Measurements from ENCODE around the gene CCDC117.
"Not testable (repeated sequence)": the region's sequence is repeated elsewhere in the genome, so short reads cannot be mapped to it uniquely, and the experiment has no call there.

Gene CCDC117

GRCh38 chr22:28772633-28773460 lies at the start of gene CCDC117:
Gene CCDC117 (plus strand): TSS chr22:28772695. CDS start chr22:28772850, 155 bp downstream.
- DNase-seq (ENCODE audit: extremely low spot score, insufficient read length, low read depth) (peak; percentile 86), FAIRE-seq (peak; percentile 96)

- DNase-seq (ENCODE audit: extremely low spot score, insufficient read length, low read depth): no peak
- no peak for FAIRE-seq
Measured at GRCh38 chr22:28728002-28728401, 44.5 kb upstream of the CCDC117 start.

GRCh38 chr22:28728621-28729313 lies 43.7 kb upstream of the CCDC117 start:
- FAIRE-seq (no peak), DNase-seq (ENCODE audit: extremely low spot score, insufficient read length, low read depth) (no peak)

GRCh38 chr22:28730179-28730578 lies 42.3 kb upstream of the CCDC117 start:
- no peak for DNase-seq (ENCODE audit: extremely low spot score, insufficient read length, low read depth)
- FAIRE-seq: no peak

- no peak for FAIRE-seq
- no peak for DNase-seq (ENCODE audit: extremely low spot score, insufficient read length, low read depth)
Measured at GRCh38 chr22:28734393-28734792, 38.1 kb upstream of the CCDC117 start.

GRCh38 chr22:28736301-28737155 lies 36.0 kb upstream of the CCDC117 start:
- no peak for FAIRE-seq
- DNase-seq (ENCODE audit: extremely low spot score, insufficient read length, low read depth): no peak

GRCh38 chr22:28737701-28738100 lies 34.8 kb upstream of the CCDC117 start:
- no peak for FAIRE-seq
- DNase-seq (ENCODE audit: extremely low spot score, insufficient read length, low read depth): no peak

- not testable (repeated sequence) for FAIRE-seq
Measured at GRCh38 chr22:28738876-28739275, 33.6 kb upstream of the CCDC117 start.

GRCh38 chr22:28741200-28741784 lies 31.2 kb upstream of the CCDC117 start:
- no peak for DNase-seq (ENCODE audit: extremely low spot score, insufficient read length, low read depth)
- no peak for FAIRE-seq

More at GRCh38 chr22:28738876-28739275, 33.6 kb upstream of the CCDC117 start:
- DNase-seq (ENCODE audit: extremely low spot score, insufficient read length, low read depth): not testable (repeated sequence)

- DNase-seq (ENCODE audit: extremely low spot score, insufficient read length, low read depth) (peak; percentile 88), FAIRE-seq (peak; percentile 99)
Measured at GRCh38 chr22:28741785-28742561, 30.5 kb upstream of the CCDC117 start, which contains the start of the genes CHEK2 and HSCB. Gene CHEK2 (minus strand): TSS chr22:28741820. CDS start chr22:28734721, 7,099 bp downstream. Gene HSCB (plus strand): TSS chr22:28742039. CDS start chr22:28742096, 57 bp downstream.

GRCh38 chr22:28742562-28742962 lies 29.9 kb upstream of the CCDC117 start:
- DNase-seq (ENCODE audit: extremely low spot score, insufficient read length, low read depth): no peak
- FAIRE-seq: no peak

GRCh38 chr22:28743852-28744251 lies 28.6 kb upstream of the CCDC117 start:
- no peak for FAIRE-seq

GRCh38 chr22:28750471-28750881 lies 22.0 kb upstream of the CCDC117 start:
- FAIRE-seq (no peak), DNase-seq (ENCODE audit: extremely low spot score, insufficient read length, low read depth) (no peak)

More at GRCh38 chr22:28743852-28744251, 28.6 kb upstream of the CCDC117 start:
- no peak for DNase-seq (ENCODE audit: extremely low spot score, insufficient read length, low read depth)

GRCh38 chr22:28754512-28754911 lies 18.0 kb upstream of the CCDC117 start:
- DNase-seq (ENCODE audit: extremely low spot score, insufficient read length, low read depth); FAIRE-seq: not testable (repeated sequence)

GRCh38 chr22:28759861-28760560 lies 12.5 kb upstream of the CCDC117 start:
- DNase-seq (ENCODE audit: extremely low spot score, insufficient read length, low read depth) (no peak), FAIRE-seq (peak; percentile 47)

- DNase-seq (ENCODE audit: extremely low spot score, insufficient read length, low read depth): no peak
- FAIRE-seq: no peak
Measured at GRCh38 chr22:28761449-28761755, 11.1 kb upstream of the CCDC117 start.

GRCh38 chr22:28762000-28762399 lies 10.5 kb upstream of the CCDC117 start:
- not testable (repeated sequence) for DNase-seq (ENCODE audit: extremely low spot score, insufficient read length, low read depth); FAIRE-seq

GRCh38 chr22:28766628-28767027 lies 5.9 kb upstream of the CCDC117 start:
- DNase-seq (ENCODE audit: extremely low spot score, insufficient read length, low read depth): no peak
- FAIRE-seq: no peak
